NCI-H1092 (cell line): ENCODE data around the gene SPOCK3.
A peak's percentile ranks its signal among the peaks of the same experiment; 100 is the strongest.
"Not testable (repeated sequence)": the region's sequence is repeated elsewhere in the genome, so short reads cannot be mapped to it uniquely, and the experiment has no call there.

ENCODE experiments used
- DNase-seq: peaks from one replicate; lab custom pipeline; 2025; lab: John Stamatoyannopoulos, UW

SPOCK3 gene

GRCh38 chr4:167035390-167035789 is 198.9 kb downstream of the SPOCK3 start:
- no peak for DNase-seq

- no peak for DNase-seq
Measured at GRCh38 chr4:167034983-167035382, 199.3 kb downstream of the SPOCK3 start.

- no peak for DNase-seq
Measured at GRCh38 chr4:167032871-167033270, 201.4 kb downstream of the SPOCK3 start.

- DNase-seq, result no peak
Measured at GRCh38 chr4:167031534-167032156, 202.6 kb downstream of the SPOCK3 start.

GRCh38 chr4:167028976-167029375 is 205.3 kb downstream of the SPOCK3 start:
- DNase-seq, result no peak

GRCh38 chr4:167025670-167026069 is 208.6 kb downstream of the SPOCK3 start:
- DNase-seq, result no peak

- no peak for DNase-seq
Measured at GRCh38 chr4:167023364-167023925, 210.8 kb downstream of the SPOCK3 start.

GRCh38 chr4:167021545-167022155 is 212.6 kb downstream of the SPOCK3 start:
- peak; percentile 7 for DNase-seq

GRCh38 chr4:167020410-167020809 is 213.9 kb downstream of the SPOCK3 start:
- DNase-seq, result no peak

GRCh38 chr4:167014944-167015343 is 219.3 kb downstream of the SPOCK3 start:
- DNase-seq, result no peak

- DNase-seq, result no peak
Measured at GRCh38 chr4:167003326-167003725, 231.0 kb downstream of the SPOCK3 start.

GRCh38 chr4:167000141-167000852 is 234.0 kb downstream of the SPOCK3 start:
- DNase-seq, result no peak

GRCh38 chr4:166996216-166996615 is 238.1 kb downstream of the SPOCK3 start:
- DNase-seq, result no peak

GRCh38 chr4:166994686-166995085 is 239.6 kb downstream of the SPOCK3 start:
- DNase-seq, result no peak

GRCh38 chr4:166991006-166991561 is 243.2 kb downstream of the SPOCK3 start:
- DNase-seq, result no peak

- no peak for DNase-seq
Measured at GRCh38 chr4:166989886-166990285, 244.4 kb downstream of the SPOCK3 start.

- DNase-seq, result no peak
Measured at GRCh38 chr4:166987026-166987425, 247.3 kb downstream of the SPOCK3 start.

GRCh38 chr4:166981847-166982246 is 252.4 kb downstream of the SPOCK3 start:
- DNase-seq, result no peak

- DNase-seq, result no peak
Measured at GRCh38 chr4:166980419-166980818, 253.9 kb downstream of the SPOCK3 start.

GRCh38 chr4:166977596-166977995 is 256.7 kb downstream of the SPOCK3 start:
- DNase-seq, result no peak

- no peak for DNase-seq
Measured at GRCh38 chr4:166972071-166972470, 262.2 kb downstream of the SPOCK3 start.

- not testable (repeated sequence) for DNase-seq
Measured at GRCh38 chr4:166968219-166968618, 266.1 kb downstream of the SPOCK3 start.

- no peak for DNase-seq
Measured at GRCh38 chr4:166965562-166965961, 268.7 kb downstream of the SPOCK3 start.
